ENCODE results near the gene TMEM200A.

The TMEM200A gene

DNA sequence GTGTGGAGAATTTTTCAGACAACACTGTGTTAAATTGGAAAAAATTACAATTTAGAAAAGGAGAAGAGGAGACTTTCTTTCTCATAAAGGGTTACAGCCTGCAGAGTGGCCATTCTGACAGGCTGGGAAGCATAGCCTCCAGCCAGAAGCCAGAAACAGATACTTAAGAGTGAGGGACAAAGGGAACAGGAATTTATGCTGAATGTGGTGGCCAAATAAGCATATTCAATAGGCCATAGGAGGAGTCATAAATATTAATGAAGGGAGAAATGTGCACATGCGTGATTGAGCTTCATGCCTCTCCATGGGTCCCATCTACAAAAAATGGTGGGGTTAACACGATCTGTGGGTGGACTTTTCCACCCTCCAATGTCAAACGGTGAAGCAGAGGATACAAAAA lies 13.4 kb downstream of the TMEM200A start:
- DNase-seq = no peak

DNA sequence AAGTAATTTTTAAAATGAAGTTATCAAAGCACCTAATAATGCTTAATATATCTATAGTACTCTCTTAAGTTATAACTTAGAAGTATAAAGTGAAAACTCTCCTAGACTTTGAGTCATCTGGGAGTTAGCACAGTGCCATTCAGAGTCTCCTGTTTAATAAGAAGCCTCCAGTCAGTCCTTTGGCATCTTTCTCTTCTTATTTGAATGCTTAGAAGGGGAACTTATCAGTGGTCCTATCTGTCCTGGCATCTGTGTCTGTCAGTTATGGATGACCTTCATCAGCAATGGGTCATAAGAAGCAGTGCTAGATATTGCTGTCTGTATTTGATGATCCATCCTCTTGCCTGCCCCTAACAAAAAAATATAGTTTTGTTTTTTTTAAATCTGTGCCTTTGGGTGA lies 15.2 kb downstream of the TMEM200A start:
- DNase-seq = no peak

DNA sequence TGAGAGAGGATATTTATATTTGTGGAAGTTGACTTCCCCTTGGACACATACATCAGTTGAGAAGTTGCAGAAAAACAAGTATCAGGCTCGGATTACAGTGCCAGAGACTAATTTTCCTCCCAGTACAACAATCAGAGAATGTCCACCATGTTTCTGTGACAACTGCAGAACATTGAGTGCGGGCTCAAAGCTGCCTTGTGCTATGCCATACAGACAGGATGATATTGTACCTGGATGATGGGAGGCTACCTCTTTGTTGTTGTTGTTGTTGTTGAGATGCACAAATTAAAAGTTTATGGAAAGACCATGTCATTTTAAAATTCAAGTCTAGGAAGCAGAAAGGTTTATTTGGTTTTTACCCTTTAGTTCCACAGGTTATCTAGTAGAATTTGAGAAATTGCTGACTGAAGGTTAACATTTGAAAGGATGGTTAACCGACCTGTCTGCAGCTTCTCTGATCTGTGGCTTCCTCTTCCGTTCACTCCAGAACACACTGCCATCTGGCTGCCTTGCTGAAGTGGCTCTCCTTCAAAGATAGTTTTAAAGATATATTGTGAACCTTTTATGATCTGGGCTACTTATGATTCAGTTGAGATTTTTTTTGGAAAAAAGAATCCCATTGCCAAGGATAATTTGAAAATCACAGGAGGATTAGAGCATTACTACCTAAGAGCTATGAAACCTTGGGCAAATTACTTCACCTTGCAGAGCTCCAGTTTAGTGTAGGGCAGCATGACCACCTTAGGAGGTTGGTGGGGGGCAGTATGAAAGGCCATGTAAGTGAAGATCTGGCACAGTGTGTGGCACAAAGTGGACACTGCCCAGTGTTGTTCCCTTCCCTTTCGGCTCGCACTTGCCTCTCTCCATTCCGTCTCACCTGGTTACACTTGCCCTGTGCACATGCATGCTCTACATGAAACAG lies 15.9 kb downstream of the TMEM200A start:
- no peak for DNase-seq

DNA sequence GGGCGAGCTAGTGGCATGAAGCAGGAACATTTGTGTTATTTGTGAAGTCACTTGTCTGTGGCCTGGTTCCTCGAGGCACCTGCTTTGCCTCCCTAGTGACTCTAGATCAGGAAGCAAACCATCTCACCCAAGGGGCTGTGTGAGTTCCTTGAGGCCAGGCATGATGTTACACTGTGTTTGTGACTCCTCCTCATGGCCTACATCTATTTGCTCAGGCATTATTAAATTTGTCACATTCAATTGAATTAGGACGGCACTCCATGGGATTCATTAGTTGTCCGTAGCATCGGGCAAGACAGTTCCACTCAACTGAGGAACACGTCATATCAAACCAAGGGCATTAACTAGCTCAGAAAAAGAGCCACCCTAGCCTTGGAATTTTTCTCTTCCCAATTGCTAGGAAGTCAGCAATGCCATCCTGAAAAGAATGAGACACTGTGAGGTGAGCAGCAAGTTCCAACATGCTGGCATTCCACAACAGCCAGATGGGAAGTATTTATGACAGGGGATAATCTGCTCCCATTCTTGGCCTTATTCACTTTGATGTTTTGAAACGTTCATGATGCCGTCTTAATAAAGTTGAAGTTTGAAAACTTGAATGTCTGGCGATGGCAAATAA lies 17.2 kb downstream of the TMEM200A start:
- DNase-seq = no peak

DNA sequence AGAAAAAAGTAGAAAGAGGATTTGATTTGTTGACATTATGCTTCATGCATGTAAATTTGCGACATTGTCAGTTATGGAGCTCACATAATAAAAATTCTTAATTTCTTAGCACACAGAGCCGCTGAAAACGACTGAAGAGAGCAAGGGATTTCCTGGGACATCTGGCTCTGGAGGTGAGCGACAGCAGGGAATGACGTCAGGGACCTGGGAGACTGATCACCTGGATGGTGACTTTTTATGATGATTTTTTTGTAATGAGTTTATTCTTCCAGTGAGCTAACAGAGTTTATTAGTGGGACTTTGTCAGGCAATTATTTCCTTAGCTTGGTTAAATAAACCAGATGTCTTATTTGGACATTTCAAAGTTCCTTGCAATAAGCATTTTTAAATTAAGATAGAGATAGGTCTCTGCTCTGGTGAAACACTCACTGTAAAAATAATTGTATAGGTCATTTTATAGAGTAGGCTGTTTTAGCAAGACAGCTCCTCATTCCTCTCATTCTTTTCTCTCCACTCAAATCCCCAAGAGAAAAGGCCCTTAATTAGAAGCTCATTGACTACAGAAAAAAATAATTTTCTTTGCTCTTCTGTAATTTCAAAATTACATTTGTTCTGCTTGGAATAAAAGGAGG lies 19.4 kb downstream of the TMEM200A start:
- no peak for DNase-seq

DNA sequence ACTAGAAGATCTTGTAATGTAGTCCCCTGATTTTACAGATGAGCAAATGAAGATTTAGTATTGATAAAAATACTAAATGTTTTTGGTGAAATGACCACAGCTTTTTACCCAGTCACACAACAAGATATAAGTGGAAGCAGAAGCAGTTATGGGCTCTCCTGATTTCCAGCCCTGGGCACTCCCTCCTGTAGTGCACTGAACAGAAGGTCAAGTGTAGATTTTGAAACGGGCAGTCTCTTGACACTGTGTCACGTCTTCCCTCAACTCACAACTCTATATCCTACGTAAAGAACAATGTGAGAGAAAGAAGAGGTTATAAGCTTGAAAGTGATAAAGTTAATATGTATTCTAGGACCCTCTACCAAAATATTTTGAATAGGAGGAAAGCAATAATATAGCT lies 23.3 kb downstream of the TMEM200A start:
- DNase-seq = no peak

DNA sequence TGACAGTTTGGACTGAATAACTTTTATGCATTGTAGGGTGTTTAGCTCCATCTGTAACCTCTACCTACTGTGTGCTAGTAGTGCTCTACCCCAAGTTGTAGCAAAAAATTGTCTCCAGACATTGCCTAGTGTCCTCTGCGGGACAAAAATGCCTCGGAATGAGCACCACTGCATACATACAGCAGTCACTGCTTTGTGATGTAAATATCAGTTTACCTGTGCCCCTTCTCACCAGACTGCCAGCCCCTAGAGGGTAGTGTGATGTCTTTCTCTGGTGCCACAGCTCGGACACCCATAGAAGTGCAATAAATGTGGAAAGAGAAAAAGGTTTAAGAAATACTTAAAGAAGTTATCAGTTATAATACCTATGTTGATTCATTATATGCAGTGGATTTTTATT lies 25.1 kb downstream of the TMEM200A start:
- DNase-seq = no peak

DNA sequence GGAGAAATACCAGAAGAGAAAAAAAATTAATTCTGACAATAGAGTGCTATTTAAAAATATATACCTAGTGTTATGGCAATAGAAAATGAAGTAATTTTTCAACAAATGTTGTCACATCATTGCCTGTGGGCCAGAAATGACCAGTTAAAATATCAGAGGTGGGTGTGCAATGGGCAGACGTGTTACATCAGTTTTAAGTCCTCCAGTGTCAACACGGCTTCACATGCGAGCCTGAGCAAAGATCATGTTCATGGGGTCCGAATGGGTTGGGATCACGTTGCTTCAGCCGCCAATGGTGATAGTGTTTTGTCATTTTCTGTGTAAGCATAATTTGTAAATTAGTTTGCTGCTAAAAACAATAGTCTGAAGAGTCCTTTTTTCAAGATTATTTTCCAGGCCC lies 27.5 kb downstream of the TMEM200A start:
- DNase-seq = no peak

DNA sequence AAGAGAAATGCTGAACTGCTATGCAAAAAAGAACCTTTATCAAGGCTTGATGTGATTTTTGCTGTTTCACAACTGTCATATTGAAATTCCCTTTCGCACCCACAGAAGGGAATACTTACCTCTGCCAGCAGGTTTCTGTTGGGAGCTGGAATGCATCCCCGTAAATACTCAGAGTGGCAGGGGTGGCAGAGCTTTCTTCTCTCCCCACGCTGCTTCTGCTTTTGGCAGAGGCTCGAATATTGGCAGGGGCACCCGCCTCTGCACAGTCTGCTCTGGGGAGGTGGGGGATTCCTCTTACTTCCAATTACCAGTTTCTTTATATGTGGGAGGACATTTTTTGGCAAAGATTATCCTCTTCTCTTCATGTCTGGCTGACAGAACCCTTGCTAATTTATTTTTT lies 28.4 kb downstream of the TMEM200A start:
- DNase-seq = no peak

DNA sequence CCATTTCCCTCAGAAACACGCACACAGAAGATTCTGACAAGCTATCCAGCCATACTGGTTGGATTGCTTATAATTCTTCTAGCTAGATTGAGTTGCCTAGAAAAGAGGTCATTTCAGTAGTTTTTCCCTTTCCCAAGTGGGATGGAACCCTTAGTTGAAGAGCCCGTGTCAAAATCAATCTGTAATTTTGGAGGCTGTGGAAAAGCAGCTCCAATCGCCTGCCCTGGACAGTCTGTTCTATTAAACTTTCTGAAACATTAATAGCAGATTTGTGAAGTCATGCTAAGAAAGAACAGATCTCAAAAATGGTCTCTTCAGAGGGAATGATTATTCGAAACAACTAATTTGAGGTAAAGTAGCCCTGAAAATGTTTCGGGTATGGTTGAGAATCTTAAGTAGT lies 29.3 kb downstream of the TMEM200A start:
- no peak for DNase-seq

DNA sequence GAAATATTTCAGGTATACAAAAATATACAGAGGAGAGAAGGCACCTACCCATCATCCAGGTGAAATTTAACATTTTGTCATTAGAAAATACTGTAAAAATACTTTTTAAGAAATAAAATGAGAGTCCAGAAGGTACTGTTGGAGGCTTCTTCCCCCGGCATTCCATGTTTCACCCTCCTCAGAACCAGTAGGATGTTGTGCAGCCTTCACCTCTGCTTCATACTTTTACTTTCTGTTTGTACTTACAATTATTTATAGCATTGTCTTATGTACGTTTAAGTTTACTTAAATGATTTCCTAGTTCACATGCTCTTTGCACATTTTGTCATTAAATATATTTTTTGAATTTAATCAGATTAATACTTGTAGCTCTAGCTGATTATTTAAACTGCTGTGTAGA lies 30.9 kb downstream of the TMEM200A start:
- no peak for DNase-seq

DNA sequence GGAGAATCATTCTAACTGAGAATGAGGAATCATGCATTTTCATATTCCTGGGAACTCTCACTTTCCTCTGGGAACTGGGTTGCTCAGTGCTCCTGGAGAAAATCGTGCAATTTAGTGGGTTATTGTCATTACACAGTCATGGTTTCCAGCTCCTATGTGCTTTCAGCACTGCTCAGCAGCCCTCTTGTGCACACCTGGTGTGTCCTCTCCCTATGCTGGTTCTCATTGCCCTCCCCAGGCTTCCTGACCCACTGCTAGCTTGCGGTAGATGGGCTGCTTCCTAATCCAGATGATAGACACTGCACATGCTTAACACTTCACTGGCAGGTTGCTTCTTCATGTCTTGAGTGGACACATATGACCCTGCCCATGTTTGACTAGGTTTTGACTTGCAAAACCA lies 39.7 kb downstream of the TMEM200A start:
- no peak for DNase-seq

DNA sequence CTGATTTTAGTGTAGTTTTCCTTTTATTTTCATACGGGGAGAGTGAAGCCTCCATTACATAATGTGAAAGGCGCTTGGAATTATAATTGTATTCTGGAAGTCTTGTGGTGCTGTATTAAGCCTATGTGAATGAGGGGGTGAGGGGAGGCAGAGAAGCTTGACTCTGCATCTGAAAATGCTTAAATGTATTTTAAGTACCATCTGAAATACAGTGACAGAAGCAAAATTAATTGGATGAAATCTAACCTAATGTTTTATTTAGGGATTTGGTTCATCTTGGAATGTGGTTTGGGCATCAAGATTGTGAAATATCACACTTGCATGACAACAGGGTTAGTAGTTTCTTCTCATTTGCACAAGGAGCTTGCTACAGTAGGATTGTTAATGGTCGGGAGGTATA lies 41.2 kb downstream of the TMEM200A start:
- no peak for DNase-seq

DNA sequence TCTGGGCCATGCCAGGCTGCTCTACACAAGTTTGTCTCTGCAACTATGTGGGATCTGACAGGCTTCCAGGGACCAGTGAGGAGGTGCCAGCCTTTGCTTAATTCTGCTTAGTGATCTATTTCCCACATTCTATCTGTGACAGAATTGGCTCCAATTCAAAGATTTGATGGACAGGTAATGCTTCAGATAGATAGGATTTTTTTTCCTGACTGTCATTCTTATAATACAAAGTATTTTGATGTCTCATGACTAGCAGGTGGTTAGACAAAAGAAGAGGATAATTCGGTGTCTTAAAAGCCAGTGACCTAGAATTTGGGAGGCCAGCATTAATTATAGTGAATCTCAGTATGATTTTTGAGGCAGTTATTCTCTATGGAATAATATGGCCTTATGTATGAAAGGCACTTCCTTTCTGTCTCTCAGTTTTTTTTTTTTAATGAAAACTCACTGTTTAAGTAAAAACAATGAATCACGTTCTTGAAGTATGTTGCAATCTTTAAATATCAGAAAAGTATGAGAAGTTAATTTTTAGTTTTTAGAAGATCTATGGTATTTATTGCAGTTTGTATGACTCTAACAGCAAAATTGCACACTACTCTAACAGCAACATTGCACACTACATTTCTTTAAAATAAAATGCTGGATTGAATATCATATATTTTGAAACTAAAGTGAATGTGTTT lies 43.7 kb downstream of the TMEM200A start:
- no peak for DNase-seq

DNA sequence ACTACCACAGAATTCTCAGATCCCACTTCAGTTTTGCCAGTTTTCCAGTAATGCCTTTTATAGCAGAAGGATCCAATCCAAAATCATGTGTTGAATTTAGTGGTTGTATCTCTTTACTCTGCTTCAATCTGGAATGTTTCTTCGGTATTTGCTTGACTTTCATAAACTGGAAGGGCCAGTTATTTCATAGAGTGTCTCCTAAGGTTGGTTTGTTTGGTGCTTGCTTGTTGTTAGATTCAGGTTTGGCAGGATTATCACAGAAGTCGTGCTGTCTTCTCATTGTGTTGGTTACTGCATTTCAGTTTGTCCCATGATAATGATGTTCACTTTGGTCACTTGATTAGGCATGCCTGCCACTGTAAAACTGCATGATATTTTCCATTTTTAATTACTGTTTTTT lies 45.7 kb downstream of the TMEM200A start:
- DNase-seq = no peak

DNA sequence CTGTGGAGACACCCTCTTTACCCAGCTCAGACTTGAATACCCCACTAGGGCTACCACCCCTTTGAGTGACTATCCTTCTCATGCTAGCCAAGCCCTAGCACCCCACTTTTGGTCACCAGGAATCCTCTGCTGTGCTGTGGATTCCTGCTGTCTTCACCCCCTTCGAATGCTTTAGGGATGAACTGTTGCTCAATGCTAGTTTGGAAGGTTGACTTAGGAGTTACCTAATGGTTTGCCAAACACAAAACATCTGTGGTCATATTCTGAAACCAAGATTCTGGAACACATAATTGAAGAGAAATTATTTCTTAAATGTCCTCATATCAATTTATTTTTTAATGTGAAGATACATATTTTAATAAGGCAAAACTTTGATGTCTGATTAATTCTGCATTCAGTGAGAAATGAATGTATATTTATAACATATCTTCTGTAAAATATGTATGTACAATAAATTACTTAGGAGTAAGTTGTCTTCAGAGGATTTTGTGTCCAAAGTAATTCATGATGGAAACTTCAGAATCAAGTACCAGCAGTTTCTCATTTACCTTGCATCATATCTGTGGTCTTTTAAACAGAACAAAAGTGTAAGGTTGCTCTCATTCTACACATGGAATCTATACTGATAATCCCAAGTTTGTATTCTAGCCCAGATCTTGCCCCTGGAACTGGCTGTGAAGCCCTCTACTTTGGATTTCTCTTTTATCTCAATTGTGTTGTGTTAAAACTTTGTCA lies 46.9 kb downstream of the TMEM200A start:
- DNase-seq = no peak

DNA sequence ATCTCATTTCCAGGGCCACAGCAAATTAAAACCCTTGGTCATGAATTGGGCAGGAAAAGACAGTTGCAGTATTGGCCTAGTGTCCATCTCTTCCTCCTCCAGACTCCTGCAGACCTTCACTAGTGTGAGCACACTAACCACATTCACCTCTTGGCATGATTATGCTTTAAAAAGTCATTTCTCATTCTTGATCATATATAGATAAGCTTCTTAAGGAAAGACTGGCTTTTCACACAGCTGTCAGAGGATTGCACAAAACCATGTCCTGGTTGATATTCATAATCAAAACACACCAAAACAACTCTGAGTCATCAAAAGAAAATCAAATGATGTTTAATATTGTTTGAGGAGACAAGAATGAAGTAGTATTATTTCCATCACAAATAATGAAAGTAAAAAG lies 52.1 kb downstream of the TMEM200A start:
- no peak for DNase-seq

DNA sequence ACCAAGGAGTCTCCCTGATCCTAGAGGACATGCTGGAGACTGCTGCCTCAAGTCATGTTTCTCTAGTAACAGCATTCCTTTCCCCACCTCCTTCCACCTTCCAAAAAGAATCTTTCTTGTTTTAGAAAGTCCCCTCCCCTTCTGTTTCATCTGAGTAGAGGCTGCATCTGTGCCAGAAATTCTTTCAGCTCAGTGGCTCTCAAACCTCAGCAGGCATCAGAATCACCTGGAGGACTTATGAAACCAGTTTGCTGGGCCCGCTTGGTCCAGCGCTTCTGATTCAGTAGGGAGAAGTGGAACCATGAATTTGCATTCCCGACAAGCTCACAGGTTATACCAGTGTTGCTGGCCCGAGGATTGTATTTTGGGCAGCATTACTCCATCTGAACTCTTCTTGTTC lies 55.1 kb downstream of the TMEM200A start:
- no peak for DNase-seq

DNA sequence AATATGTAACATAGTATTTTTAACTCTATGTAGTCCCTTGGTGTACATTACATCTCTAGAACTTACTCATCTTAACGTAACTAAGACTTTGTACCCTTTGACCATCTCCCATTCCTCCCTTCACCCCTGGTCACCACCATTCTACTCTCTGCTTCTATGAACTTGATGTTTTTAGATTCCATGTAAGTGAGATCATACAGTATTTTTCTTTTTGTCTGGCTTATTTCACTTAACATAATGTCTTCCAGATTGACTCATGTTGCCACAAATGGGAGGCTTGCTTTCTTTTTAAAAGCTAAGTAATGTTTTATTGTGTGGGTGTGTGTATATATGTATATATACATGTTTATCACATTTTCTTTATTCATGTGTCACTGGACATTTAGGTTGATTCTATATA lies 55.8 kb downstream of the TMEM200A start:
- DNase-seq = no peak

DNA sequence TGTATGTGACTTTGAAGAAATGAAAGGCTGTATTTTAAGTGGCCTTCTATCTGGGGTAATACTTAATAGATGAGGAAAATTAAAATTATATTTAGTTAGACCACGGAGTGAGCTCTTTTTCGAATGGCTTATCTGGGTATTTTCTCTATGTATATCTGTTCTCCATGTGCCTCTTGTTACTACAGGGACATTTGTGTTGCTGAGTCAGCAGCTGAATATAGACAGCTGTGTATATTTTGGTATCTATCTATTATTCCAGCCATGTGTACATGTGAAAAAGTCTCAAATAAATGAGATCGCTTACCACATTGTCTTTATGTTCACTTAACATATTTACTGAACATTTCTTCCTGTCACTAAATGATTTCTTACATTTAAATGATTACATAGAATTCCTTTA lies 57.2 kb downstream of the TMEM200A start:
- DNase-seq = no peak

DNA sequence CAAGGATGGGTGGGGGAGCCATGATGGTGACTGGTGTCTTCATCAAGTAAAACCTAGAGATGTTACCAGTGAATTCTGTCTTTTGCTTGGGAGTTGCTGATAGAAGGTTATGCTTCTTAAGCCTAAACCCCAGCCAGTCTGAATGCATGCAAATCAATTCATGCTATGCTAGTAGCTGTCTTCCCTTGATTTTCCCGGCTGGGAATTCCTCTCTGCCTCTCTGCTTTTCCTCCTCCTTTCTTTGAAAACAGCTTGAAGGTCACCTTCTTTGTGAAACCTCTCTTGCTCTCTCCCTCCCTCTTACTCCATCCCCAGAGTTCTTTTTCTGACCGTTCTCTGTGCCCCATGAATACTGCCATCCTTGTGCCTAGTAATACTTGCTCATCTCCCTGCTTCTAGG lies 58.9 kb downstream of the TMEM200A start:
- DNase-seq = no peak

DNA sequence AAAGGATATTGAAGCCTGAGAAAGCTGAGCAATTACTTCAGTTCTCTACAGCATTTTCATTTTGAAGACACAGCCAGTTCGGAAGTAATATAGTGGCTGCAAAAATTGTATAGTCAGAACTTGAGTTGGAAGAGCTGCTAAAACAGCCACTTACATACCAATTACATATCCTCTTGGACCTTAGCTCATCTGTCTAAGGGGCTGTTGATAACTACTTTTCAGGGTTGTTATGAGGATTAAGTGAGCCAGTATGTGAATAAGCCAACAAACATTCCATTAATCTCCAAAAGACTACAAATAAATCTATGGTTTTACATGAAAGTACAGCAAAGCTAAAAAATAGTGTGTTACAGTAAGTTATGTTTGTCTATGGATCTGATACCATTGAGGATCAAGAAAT lies 59.7 kb downstream of the TMEM200A start:
- no peak for DNase-seq

Data from stimulated activated CD4-positive, alpha-beta T cell treated with anti-CD3 and anti-CD28 coated beads, Interleukin-2, amount 100 ng/mL, for 48 hours (primary cell).